SW480 (cell line): Measurements from ENCODE around the gene ANAPC1.
A peak's percentile ranks its signal among the peaks of the same experiment; 100 is the strongest.
"Not testable (repeated sequence)": the region's sequence is repeated elsewhere in the genome, so short reads cannot be mapped to it uniquely, and the experiment has no call there.

Experiments used
- DNase-seq: peaks from one replicate; pipeline ENCODE4 v3.0.0-alpha.2; 2016; ENCODE audit warnings: low spot score

ANAPC1 gene, protein sequence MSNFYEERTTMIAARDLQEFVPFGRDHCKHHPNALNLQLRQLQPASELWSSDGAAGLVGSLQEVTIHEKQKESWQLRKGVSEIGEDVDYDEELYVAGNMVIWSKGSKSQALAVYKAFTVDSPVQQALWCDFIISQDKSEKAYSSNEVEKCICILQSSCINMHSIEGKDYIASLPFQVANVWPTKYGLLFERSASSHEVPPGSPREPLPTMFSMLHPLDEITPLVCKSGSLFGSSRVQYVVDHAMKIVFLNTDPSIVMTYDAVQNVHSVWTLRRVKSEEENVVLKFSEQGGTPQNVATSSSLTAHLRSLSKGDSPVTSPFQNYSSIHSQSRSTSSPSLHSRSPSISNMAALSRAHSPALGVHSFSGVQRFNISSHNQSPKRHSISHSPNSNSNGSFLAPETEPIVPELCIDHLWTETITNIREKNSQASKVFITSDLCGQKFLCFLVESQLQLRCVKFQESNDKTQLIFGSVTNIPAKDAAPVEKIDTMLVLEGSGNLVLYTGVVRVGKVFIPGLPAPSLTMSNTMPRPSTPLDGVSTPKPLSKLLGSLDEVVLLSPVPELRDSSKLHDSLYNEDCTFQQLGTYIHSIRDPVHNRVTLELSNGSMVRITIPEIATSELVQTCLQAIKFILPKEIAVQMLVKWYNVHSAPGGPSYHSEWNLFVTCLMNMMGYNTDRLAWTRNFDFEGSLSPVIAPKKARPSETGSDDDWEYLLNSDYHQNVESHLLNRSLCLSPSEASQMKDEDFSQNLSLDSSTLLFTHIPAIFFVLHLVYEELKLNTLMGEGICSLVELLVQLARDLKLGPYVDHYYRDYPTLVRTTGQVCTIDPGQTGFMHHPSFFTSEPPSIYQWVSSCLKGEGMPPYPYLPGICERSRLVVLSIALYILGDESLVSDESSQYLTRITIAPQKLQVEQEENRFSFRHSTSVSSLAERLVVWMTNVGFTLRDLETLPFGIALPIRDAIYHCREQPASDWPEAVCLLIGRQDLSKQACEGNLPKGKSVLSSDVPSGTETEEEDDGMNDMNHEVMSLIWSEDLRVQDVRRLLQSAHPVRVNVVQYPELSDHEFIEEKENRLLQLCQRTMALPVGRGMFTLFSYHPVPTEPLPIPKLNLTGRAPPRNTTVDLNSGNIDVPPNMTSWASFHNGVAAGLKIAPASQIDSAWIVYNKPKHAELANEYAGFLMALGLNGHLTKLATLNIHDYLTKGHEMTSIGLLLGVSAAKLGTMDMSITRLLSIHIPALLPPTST (N-terminal part only)

DNA sequence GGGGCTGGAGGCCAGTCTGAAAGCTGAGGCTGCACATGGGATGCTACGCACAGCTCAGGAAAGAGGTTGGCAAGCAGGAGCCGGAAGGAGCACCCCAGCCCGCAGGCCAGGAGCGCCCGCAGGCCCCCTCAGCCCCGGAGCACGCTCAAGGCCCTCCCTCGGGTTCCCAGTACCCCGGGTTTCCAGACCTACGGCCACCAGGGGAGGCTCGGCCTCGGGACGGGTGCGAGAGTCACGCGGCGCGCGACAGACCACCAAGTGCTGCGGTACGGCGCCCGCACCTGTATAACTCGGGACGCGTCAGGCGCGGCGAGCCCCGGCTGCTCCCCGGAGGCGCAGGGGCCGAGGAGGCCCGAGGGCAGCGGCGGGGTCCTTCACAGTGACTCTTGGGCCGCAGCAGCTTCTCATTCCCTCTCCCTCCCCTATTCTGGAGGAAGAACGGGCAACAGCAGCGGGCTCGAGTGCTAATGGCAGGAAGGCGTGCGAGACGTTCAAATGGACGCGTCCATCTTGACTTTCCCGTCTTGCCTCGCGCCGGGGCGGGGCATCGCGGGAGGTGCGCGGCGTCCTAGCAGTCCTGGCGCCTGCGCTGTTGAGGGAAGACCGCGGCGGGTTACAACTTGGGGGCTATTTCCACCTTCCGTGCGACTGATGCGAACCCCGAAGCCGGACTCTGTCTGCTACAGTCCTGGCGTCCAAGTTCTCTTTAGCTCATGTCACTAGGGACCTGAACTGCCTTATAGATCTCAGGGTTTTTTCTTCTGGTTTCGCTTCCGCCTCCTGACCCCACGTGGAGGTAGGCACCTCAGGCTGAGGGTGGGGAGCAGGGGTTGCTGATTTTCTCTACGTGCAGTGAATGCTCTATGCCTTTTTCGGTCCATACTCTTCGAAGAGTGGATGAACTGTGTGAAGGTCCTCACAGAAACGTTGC lies at the start of gene ANAPC1:
ANAPC1 (minus strand) TSS at position 533 of the 931 bp plus-strand sequence. CDS start 3,368 bp downstream, outside the sequence.
- DNase-seq, result peak; percentile 89

DNA sequence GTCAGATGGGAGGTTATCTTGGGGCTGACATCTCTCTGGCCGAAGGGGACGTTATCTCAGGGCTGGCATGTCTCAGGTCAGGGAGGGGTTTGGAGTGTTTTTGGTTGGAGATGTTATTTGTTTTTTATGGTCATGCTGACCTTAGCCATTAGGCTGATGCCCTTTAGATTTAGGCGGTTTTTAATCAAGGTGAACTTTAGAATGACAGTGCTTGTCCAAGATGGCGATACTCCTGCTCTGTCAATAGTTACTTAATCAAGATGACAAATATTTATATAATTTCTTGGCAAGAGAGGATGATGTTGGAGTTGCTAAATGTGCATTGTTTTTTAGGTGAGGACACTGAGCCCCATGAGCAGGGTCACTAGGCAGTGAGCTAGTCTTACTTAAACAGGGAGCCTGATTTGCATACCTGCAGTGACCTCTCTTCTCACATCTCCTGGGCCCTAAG lies 48.9 kb upstream of the ANAPC1 start:
- no peak for DNase-seq

DNA sequence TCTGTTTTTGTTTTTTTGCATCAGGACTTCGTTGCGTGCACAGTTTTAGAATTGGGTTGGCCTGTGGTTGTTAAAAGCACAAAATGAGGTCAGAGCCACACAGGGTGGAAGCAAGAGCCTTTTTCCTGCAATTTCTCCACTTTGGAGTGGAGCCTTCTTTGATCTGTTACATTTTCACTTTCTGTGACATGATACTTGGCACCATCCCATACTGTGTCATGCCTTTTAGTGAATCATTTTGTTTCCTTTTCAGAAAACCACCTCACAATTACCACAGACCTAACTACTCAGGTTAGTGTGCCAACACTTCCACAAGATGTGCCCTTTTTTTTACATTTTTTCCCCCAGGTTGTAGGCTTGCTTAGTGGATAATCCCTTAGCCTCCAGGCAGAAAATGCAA lies 46.9 kb upstream of the ANAPC1 start:
- DNase-seq, result no peak

DNA sequence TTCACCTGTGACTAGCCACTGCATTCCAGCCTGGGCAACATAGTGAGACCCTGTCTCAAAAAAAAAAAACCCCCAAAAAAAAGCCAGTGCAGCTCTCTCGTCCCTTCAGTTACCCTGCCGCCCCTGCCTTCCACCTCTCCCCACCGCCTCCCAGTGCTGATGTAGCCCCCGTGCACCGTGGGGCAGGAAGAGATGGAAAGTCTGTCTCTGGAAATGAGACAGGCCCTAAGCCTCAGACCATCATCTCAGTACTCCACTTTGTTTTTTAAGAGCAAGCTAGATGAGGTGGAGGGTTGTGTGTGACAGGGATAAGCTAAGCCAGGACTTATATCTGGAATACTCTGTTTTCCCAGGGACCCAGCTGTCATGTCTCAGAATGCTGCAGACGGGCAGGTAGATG lies 46.4 kb upstream of the ANAPC1 start:
- no peak for DNase-seq

DNA sequence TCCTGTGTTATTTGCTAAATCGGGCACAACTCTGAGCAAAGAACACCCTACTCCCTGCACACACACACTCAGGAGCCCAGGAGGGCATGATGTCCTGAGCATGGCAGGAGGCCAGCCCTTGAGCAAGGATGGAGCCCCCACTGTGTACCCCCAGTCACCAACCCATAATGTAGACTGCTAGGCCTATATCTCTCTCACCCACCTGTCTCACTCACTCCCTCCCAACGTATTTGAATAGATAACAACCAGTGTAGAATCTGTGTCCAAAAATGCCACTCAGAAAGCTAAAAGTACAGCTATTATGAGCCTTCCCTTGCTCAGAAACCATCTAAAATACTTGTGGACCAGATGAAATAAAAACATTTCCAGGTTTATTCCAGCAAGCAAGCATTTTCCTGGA lies 43.7 kb upstream of the ANAPC1 start:
- DNase-seq, result no peak

DNA sequence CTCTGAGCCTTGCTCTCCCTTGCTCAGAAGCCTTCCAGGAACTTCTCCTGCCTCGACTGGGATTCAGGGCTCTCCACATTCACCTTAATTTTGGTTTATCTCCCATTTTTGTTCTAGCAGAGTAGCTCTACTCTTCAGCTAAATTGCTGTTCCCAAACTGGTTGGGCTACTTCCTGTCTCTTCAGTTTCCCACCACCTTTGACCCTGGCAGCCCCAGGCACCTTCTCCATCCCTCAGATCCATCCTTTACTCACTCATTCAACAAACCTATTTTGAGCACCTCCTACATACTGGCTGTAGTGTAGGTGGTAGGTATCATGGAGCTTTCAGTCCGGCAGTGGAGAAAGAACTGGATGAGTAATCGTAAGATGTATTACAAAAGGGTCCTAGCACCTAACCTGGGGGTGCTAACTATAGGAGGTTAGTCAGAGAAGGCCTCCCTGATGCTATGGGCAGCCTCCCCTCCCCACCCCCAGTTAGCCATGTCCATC lies 40.7 kb upstream of the ANAPC1 start:
- DNase-seq, result no peak

DNA sequence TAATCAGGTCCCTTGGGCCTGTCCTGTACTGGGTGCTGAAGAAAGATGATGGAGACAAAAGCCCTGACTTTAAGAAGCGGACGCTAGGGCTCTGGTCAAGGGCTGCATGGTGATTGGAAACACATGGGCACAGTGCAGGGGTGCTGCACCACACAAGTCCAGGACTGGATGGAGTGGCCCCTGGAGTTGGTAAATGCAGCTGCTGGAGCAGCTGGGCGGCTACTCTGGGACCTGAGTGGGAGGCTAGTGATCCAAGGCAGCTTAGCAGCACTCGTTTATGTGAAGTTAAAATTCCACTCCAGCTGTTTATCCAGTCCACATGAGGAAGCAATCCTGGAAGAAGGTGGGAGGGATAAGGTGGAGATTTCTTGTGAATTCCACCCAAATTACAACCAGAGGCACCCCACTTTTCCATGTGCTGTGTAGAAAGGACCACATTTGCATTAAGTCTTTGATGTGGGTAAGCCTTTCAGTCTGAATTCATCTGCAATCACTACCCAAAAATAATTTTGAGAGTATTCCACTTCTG lies 39.3 kb upstream of the ANAPC1 start:
- DNase-seq, result peak; percentile 17

DNA sequence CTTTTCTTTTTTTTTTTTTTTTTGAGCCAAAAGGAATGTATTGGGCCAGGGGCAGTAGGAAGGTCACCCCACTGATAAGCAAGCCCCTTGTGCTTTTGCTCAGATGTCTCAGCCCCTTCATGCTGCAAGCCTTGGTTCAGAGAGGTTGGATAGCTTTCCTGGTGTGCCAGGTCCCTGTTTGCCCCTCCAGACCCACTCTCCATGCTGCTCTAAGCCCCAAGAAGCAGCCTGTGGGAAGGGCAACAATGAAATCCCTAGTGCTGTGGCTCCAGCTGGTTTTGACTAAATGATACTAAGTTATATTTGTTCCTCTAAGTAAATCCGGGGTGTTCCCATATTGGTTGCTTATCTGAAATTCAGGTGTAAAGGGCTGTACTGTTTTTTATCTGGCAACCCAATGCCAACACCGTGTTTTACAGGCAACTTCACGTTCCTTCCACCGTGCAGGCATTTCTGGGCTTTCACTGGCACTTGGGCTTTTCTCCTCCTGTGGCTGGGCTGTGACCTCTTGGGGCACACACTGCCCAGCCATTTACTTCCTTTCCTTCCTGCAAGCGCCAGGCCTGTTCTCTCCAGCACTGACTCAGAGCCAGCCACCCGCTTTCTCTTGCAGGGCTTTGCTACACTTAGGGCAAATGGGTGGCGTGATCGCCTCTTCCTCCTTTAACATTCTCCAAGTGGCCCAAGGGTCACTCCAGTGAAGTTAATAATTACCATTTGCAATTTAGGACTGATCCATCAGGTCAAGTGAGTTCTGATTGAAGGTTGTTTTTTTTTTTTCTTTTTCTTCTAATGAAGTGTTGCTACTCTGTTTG lies 36.0 kb upstream of the ANAPC1 start:
- no peak for DNase-seq

DNA sequence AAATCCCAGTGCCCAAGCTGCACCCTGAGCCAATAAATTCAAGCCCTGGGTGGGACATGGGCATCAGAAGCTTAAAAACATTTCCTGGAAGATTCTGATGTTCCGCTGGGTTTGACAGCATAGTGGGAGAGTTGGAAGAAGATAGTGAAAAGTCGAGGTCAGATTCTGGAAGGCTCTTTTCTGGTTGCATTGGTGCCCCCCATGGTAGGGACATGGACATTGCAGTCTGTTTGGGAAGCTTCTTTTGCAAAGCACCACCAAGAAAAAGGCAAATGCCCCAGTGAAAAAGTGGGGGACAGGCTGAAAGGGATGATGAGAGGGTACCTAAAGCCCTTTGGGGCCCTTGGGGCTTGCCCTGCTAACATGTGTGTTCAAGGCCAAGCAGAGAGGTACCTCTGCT lies 35.4 kb upstream of the ANAPC1 start:
- no peak for DNase-seq

DNA sequence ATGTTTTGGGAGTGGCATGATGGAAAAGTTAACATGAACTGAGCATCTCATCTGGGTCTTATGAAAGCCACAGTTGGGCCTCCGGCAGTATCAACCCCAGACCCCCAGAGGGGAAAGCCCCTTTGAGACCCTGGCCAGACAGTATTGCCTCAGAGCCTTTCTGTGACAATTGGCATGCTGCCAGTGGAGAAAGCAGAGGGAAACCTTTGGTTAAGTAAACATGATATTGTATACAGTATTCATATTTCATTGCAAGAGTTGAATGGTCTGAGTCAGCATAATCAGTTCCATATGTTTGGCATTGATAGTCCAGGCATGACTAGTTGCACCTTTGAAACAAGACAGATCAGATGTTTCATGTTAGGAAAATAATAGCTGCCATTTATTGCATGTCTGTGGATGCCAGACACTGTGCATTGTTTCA lies 34.4 kb upstream of the ANAPC1 start:
- DNase-seq, result no peak

DNA sequence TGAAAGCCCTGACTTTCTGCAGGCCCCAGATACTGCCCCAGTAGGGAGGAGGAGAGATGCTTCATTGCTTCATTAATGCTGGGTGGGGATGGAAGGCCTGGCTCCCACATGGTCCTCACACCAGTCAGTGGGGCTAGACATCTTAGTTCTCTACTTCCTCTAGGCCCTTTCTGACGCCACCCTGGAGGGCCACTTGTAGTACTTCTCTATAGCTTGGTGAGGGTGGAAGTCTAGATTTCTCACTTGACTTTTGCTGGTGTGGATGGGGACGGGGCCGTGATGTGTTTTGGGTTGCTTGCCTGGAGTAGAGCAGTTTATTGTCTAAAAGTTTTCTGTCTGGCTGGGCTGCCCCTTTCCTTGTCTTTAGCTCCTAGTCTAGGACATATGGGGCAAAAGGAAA lies 33.1 kb upstream of the ANAPC1 start:
- no peak for DNase-seq

DNA sequence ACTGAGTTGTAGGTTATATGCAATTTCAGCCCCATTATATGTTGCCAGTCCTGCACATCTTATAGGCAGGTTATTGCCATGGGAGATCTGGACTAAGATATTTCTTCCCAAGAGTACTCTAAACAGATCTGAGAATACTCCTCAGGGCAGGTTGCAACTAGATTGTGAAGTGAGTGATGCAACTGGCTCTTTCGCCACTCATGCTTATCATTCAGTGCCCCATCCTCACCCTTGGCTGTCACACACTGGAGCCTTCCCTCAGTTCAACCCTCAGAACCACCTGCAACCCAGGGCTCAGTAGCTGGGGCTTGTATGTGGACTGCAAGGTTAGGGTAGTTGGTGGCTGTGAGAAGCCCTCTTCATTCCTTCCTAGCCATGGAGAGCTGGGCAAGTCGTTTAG lies 28.6 kb upstream of the ANAPC1 start:
- no peak for DNase-seq

DNA sequence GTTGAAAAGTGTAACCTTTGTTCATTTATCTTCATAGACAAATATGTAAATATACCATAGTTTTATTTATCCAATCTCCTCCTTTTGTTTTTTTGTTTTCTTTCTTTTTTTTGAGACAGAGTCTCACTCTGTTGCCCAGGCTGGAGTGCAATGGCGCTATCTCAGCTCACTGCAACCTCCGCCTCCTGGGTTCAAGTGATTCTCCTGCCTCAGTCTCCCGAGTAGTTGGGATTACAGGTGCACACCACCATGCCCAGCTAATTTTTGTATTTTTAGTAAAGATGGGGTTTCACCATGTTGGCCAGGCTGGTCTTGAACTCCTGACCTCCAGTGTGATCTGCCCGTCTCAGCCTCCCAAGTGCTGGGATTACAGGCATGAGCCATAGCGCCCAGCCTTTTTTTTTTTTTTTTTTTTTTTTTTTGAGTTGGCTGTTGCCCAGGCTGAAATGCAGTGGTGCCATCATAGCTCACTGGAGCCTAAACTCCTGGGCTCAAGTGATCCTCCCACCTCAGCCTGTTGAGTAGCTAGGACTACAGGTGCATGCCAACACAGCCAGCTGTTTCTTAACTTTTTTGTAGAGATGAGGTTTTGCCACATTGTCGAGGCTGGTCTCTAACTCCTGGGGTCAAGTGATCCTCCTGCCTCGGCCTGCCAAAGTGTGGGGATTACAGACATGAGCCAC lies 27.4 kb upstream of the ANAPC1 start:
- not testable (repeated sequence) for DNase-seq

DNA sequence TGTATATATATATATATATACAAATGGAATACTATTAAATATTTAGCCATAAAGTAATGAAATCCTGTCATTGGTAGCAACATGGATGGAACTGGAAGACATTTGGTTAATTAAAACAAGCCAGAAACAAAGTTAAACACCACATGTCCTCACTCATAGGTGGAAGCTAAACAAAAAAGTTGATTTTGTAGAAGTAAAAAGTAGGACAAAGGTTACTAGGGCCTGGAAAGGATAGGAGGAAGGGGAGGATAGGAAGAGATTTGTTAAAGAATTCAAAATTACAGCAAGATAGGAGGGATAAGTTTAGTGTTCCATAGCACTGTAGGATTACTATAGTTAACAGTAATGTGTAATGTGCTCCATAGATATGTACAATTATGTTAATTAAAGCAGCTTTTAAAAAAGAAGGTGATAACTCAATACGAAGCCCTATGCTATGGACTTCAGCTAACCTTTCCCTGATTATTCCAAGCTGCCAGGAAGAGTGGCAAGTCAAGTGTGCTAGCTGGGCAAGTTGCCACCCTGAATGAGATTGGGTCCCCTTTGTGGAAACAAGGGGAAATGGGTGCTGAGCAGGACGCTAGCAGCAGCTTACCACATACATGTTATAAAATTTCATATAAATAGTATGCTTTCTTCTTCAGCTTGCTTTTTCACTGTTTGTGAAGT lies 26.8 kb upstream of the ANAPC1 start:
- DNase-seq, result no peak

DNA sequence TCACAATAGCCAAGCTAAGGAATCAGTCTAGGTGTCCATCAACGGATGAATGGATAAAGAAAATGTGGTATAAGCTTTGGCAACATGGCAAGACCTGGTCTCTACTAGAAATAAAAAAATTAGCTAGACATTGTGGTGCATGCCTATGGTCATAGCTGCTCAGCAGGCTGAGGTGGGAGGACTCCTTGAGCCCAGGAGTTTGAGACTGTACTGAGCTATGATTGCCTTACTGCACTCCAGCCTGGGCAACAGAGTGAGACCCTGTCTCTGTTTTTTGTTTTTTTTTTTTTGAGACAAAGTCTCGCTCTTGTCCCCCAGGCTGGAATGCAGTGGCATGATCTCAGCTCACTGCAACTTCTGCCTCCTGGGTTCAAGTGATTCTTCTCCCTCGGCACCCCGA lies 26.0 kb upstream of the ANAPC1 start:
- DNase-seq, result not testable (repeated sequence)

DNA sequence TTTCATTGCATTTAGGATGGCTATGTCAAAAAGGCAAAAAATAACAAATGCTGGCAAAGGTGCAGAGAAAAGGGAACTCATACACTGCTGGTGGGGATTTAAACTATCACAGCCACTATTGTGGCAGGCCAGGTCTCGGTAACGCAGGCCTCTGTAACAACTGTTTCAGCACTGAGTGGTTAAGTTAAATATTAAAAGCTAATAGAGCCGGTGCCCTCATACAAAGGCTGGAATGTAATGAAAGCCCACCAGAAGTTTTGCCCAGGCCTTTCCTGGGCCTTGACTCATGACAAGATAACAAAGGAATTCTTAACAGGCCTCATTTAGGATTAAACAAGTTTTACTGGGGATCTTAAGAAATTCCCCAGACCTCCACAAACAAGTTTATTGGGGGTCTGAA lies 25.1 kb upstream of the ANAPC1 start:
- DNase-seq, result no peak

DNA sequence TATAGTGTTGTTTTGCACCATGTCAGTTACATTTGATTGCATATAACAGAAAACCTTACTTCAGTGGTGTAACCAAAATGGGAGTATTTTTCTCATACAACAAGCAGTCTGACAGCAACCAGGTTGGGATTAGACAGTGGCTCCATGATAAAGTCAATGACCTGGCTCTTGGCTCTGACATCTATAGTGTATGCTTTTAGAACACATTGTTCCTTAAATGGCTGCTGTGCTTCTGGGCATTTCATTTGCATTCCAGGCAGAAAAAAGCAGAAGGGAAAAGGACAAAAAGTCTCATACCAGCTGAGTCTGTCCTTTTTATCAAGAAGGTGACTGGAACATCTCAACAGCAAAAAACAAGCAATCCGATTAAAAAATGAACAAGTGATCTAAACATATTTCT lies 24.6 kb upstream of the ANAPC1 start:
- no peak for DNase-seq

DNA sequence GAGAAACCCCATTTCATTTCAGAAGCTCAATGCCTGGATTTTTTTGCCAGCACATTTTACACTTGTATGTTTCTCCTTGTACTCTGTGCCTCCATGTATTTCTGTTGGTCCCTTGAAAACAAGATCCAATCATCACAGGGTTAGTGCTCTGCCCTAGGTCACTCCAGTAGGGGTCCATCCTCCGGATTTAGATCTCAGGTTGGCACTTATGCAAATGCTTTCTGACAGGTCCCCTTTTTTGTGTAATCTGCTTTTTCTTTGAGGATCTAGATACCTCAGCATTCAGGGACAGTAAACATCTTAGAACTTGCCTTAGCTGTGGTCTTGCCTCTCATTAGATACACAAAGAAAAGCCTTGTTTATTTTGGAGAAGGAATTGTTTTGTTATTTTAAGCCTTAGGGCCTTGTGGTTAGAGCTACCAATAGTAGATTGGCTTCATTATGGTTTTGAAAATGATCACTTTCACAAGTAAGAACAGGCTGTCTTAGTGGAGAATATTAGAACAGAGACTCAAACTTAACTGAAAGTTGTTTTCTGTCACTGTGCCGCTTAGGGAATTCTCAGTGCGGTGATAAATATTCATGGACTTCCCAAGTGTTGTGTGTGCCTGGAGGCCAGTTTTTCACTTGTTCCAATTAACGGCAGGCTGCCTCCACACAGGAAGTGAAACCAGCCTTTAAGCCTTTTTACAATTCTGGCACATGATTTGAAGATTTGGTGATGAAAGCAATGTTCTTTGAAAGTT lies 22.2 kb upstream of the ANAPC1 start:
- DNase-seq, result no peak
